GM23338 (cell line): Measurements from ENCODE around the gene STX16. TPM values are rescaled to one million over a fixed set of nuclear protein-coding genes. Genes with fewer than 3 reads are reported as not detected.

ENCODE experiments used
- ATAC-seq: fragments of 200-7000 bp; cut with Tn5 transposase; 3 replicates; pipeline ENCODE4 v1.9.1; 2020
- DNase-seq: peaks from one replicate; pipeline ENCODE4 v3.0.0-alpha.2; 2015; ENCODE audit warnings: low spot score
- H2AFZ ChIP-seq: fragments of 200-600 bp; sonication (generic); 2 replicates; pipeline ENCODE4 v1.8.0; 2016; ENCODE audit warnings: antibody characterized with exemption, mild to moderate bottlenecking, moderate library complexity
- H3F3A ChIP-seq: fragments of 200-600 bp; sonication (generic); replicated peaks from 2 replicates; pipeline ENCODE4 v1.8.0; 2017; ENCODE audit warnings: antibody characterized with exemption, mixed run types, low read depth
- H3K27ac ChIP-seq: fragments of 200-600 bp; sonication (generic); 2 replicates; pipeline ENCODE4 v1.6.1; 2016; ENCODE audit warnings: low read depth
- H3K27me3 ChIP-seq: fragments of 200-600 bp; sonication (generic); 2 replicates; pipeline ENCODE4 v1.8.0; 2016; ENCODE audit warnings: mild to moderate bottlenecking, mixed run types, moderate library complexity; ENCODE audit not compliant: insufficient read depth
- H3K36me3 ChIP-seq: fragments of 200-600 bp; sonication (generic); 2 replicates; pipeline ENCODE4 v1.8.0; 2016; ENCODE audit warnings: mild to moderate bottlenecking; ENCODE audit not compliant: insufficient read depth
- H3K4me1 ChIP-seq: fragments of 200-600 bp; sonication (generic); 2 replicates; pipeline ENCODE4 v1.8.0; 2016; ENCODE audit warnings: mild to moderate bottlenecking, moderate library complexity; ENCODE audit not compliant: insufficient read depth
- H3K4me2 ChIP-seq: fragments of 200-600 bp; sonication (generic); 2 replicates; pipeline ENCODE4 v1.7.1; 2017; ENCODE audit warnings: mixed run types
- H3K4me3 ChIP-seq: fragments of 200-600 bp; sonication (generic); 2 replicates; pipeline ENCODE4 v1.6.1; 2016; ENCODE audit warnings: mixed run types
- H3K79me2 ChIP-seq: fragments of 200-600 bp; sonication (generic); replicated peaks from 2 replicates; pipeline ENCODE4 v1.8.0; 2017; ENCODE audit warnings: mild to moderate bottlenecking; ENCODE audit not compliant: insufficient read depth
- H3K9me2 ChIP-seq: fragments of 200-600 bp; sonication (generic); 2 replicates; pipeline ENCODE4 v1.8.0; 2017; ENCODE audit not compliant: insufficient read depth
- H4K20me1 ChIP-seq: fragments of 200-600 bp; sonication (generic); replicated peaks from 2 replicates; pipeline ENCODE4 v1.8.0; 2017; ENCODE audit warnings: mild to moderate bottlenecking; ENCODE audit not compliant: insufficient read depth
- H3K27ac Mint-ChIP-seq: 2 replicates; pipeline ENCODE4 v1.8.0; 2020; ENCODE audit warnings: inconsistent platforms, mild to moderate bottlenecking, moderate library complexity, mixed read lengths
- H3K27me3 Mint-ChIP-seq: 3 replicates; pipeline ENCODE4 v1.8.0; 2022; ENCODE audit warnings: low read depth, mild to moderate bottlenecking, moderate library complexity, mixed read lengths, inconsistent platforms; ENCODE audit not compliant: insufficient read depth, poor library complexity
- H3K36me3 Mint-ChIP-seq: 3 replicates; pipeline ENCODE4 v1.8.0; 2021; ENCODE audit warnings: low read depth, mild to moderate bottlenecking, inconsistent platforms, moderate library complexity, mixed read lengths
- H3K4me1 Mint-ChIP-seq: 3 replicates; pipeline ENCODE4 v1.8.0; 2020; ENCODE audit warnings: mild to moderate bottlenecking, inconsistent platforms, mixed read lengths
- H3K4me3 Mint-ChIP-seq: 3 replicates; pipeline ENCODE4 v1.8.0; 2021; ENCODE audit warnings: moderate library complexity, mild to moderate bottlenecking, inconsistent platforms, mixed read lengths
- H3K9me3 Mint-ChIP-seq: 3 replicates; pipeline ENCODE4 v1.8.0; 2020; ENCODE audit warnings: moderate library complexity, mild to moderate bottlenecking, inconsistent platforms, mixed read lengths
- CREB1 ChIP-seq: fragments of 250-450 bp; sonication (Bioruptor Pico); IDR thresholded peaks from 2 replicates; pipeline ENCODE4 v1.5.0; 2020; ENCODE audit warnings: low read depth, mild to moderate bottlenecking, moderate library complexity
- EZH2 ChIP-seq: fragments of 200-600 bp; sonication (generic); IDR thresholded peaks from one replicate; pipeline ENCODE4 v1.8.0; 2017; ENCODE audit warnings: antibody characterized with exemption, mild to moderate bottlenecking, low read depth; ENCODE audit not compliant: unreplicated experiment
- JUNB ChIP-seq: IDR thresholded peaks from one replicate; pipeline ENCODE4 v1.6.1; 2016; ENCODE audit warnings: antibody characterized with exemption; ENCODE audit not compliant: unreplicated experiment
- NANOG ChIP-seq: IDR thresholded peaks from 2 replicates; pipeline ENCODE4 v1.6.1; 2016; ENCODE audit warnings: antibody characterized with exemption, borderline replicate concordance
- POLR2AphosphoS5 ChIP-seq: IDR thresholded peaks from 2 replicates; pipeline ENCODE4 v1.6.1; 2016; ENCODE audit warnings: antibody characterized with exemption, low read depth
- ZNF331 ChIP-seq: fragments of 250-450 bp; sonication (Bioruptor Pico); IDR thresholded peaks from 2 replicates; pipeline ENCODE4 v1.5.0; 2020; ENCODE audit warnings: low read depth, mild to moderate bottlenecking, moderate library complexity
- polyA plus RNA-seq: library from polyadenylated mRNA; unstranded; fragments of >200 nt; fragmentation: Nextera tagmentation; extraction: Ambion mirVana; gene quantifications from 2 replicates; pipeline ENCODE4 v1.2.1, GENCODE V29; 2016
- total RNA-seq: library from RNA; depleted of rRNA; stranded (reverse); fragments of >200 nt; shearing (Covaris generic); gene quantifications from 2 replicates; pipeline ENCODE4 v1.2.3, GENCODE V29; 2014
- TF ChIP-seq, protein P1 (sequence below): fragments of 250-450 bp; sonication (Bioruptor Pico); IDR thresholded peaks from 2 replicates; pipeline ENCODE4 v1.5.0; 2020; ENCODE audit warnings: mild to moderate bottlenecking, moderate library complexity
- TF ChIP-seq, protein P2 (sequence below), 2 experiments: fragments of 200-600 bp in 1 of 2; sonication (generic) in 1 of 2; conservative IDR thresholded peaks; 2 replicates each; pipeline versions ENCODE4 v1.5.1 to v1.6.1; 2016 to 2017; ENCODE audit warnings: antibody characterized with exemption in 2 of 2, low read depth in 2 of 2, mild to moderate bottlenecking in 2 of 2, moderate library complexity in 1 of 2

STX16 gene
- total and polyA plus RNA-seq, 2 experiments from 2014 or later: 31.2 to 70.5 TPM

DNA sequence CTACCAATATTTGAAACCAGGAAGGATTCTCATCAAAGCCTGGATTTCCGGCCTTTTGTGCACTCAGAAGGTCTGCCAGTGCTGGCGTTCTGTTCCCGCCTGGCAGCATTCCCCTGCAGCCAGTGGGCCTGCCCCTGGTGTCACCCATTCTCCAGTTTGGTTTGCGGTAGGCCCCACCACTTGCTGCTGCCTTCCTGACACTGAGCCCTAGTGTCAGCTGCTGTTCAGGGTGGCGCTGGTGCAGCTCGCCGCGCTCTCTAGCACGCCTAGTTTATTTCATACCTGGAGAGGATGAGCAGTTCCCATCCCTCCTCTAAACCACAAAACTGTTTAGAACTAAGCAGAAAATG, 51.1 kb downstream of the STX16 start (continued):
- TF ChIP-seq, protein P1, sequence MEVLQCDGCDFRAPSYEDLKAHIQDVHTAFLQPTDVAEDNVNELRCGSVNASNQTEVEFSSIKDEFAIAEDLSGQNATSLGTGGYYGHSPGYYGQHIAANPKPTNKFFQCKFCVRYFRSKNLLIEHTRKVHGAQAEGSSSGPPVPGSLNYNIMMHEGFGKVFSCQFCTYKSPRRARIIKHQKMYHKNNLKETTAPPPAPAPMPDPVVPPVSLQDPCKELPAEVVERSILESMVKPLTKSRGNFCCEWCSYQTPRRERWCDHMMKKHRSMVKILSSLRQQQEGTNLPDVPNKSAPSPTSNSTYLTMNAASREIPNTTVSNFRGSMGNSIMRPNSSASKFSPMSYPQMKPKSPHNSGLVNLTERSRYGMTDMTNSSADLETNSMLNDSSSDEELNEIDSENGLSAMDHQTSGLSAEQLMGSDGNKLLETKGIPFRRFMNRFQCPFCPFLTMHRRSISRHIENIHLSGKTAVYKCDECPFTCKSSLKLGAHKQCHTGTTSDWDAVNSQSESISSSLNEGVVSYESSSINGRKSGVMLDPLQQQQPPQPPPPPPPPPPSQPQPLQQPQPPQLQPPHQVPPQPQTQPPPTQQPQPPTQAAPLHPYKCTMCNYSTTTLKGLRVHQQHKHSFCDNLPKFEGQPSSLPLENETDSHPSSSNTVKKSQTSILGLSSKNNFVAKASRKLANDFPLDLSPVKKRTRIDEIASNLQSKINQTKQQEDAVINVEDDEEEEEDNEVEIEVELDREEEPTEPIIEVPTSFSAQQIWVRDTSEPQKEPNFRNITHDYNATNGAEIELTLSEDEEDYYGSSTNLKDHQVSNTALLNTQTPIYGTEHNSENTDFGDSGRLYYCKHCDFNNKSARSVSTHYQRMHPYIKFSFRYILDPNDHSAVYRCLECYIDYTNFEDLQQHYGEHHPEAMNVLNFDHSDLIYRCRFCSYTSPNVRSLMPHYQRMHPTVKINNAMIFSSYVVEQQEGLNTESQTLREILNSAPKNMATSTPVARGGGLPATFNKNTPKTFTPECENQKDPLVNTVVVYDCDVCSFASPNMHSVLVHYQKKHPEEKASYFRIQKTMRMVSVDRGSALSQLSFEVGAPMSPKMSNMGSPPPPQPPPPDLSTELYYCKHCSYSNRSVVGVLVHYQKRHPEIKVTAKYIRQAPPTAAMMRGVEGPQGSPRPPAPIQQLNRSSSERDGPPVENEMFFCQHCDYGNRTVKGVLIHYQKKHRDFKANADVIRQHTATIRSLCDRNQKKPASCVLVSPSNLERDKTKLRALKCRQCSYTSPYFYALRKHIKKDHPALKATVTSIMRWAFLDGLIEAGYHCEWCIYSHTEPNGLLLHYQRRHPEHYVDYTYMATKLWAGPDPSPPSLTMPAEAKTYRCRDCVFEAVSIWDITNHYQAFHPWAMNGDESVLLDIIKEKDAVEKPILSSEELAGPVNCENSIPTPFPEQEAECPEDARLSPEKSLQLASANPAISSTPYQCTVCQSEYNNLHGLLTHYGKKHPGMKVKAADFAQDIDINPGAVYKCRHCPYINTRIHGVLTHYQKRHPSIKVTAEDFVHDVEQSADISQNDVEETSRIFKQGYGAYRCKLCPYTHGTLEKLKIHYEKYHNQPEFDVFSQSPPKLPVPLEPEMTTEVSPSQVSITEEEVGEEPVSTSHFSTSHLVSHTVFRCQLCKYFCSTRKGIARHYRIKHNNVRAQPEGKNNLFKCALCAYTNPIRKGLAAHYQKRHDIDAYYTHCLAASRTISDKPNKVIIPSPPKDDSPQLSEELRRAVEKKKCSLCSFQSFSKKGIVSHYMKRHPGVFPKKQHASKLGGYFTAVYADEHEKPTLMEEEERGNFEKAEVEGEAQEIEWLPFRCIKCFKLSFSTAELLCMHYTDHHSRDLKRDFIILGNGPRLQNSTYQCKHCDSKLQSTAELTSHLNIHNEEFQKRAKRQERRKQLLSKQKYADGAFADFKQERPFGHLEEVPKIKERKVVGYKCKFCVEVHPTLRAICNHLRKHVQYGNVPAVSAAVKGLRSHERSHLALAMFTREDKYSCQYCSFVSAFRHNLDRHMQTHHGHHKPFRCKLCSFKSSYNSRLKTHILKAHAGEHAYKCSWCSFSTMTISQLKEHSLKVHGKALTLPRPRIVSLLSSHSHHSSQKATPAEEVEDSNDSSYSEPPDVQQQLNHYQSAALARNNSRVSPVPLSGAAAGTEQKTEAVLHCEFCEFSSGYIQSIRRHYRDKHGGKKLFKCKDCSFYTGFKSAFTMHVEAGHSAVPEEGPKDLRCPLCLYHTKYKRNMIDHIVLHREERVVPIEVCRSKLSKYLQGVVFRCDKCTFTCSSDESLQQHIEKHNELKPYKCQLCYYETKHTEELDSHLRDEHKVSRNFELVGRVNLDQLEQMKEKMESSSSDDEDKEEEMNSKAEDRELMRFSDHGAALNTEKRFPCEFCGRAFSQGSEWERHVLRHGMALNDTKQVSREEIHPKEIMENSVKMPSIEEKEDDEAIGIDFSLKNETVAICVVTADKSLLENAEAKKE (CRISPR knock-in tag): no peak
- no peak for TF ChIP-seq ZNF331 (CRISPR knock-in tag)
- TF ChIP-seq POLR2AphosphoS5: no peak
- no peak for TF ChIP-seq JUNB
- no peak for TF ChIP-seq EZH2
- no peak for TF ChIP-seq NANOG
- TF ChIP-seq CREB1: no peak

DNA sequence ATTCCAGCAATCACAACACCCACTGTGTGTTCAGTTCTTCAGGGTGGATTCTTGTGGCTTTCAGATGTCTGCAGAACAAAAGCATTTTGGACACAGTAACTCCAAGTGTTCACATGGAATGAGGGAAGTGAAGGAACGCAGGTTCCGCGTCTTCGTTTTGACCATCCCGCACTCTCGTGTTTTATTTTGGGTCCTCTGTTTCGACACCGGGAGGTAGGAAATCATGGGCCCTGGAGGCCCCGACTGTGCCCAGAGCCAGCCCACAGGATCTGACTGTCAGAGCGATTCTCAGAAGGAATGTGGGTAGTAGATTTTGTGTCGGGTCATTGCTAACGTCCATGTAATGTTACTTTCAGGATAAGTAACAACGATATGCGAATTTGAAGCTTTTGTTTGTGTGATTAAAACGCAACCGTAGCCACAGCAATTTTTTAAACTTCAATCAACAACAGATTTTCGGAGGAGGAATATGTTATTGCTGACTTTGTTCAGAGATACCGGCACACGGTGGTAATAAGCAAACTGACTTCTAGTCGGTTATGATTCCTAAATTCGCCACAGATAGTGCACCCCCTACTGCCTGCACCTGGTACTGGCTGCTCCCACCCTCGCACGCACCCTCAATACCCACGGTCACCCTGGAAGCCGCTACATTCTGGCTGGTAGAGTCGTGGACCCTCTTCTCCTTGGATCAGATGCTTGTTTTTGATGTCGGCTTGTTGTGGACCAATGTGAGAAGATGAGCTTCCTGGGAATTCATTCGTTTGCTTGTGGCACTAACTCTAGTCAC, 52.0 kb downstream of the STX16 start:
- Mint-ChIP-seq H3K27ac (no peak overlapping the region), H3K27me3 (peaks cover 4% of the 10 kb centered on the region), H3K9me3 (peaks cover 7% of the 10 kb centered on the region; the same call in 2 of the 3 replicates), H3K4me1 (peaks cover 11% of the 10 kb centered on the region), H3K4me3 (no peak overlapping the region), H3K36me3 (peaks cover 61% of the 10 kb centered on the region)
- Histone ChIP-seq H3F3A (0 out of 2 replicates have a peak, but pooled peaks cover 4% of the 10 kb centered on the region), H3K4me3 (no peak overlapping the region), H3K9me2 (no peaks in the 10 kb centered on the region), H3K4me1 (no peaks in the 10 kb centered on the region; the same call in 1 of the 2 replicates), H3K79me2 (no peaks in the 10 kb centered on the region), H3K4me2 (no peak overlapping the region), H3K36me3 (peaks cover 9% of the 10 kb centered on the region; the same call in 1 of the 2 replicates), H2AFZ (no peak overlapping the region), H4K20me1 (no peaks in the 10 kb centered on the region), H3K27ac (no peak overlapping the region), H3K27me3 (no peaks in the 10 kb centered on the region)
- DNase-seq: no peak
- ATAC-seq: no peak
- TF ChIP-seq NANOG: no peak
- TF ChIP-seq, protein P2, sequence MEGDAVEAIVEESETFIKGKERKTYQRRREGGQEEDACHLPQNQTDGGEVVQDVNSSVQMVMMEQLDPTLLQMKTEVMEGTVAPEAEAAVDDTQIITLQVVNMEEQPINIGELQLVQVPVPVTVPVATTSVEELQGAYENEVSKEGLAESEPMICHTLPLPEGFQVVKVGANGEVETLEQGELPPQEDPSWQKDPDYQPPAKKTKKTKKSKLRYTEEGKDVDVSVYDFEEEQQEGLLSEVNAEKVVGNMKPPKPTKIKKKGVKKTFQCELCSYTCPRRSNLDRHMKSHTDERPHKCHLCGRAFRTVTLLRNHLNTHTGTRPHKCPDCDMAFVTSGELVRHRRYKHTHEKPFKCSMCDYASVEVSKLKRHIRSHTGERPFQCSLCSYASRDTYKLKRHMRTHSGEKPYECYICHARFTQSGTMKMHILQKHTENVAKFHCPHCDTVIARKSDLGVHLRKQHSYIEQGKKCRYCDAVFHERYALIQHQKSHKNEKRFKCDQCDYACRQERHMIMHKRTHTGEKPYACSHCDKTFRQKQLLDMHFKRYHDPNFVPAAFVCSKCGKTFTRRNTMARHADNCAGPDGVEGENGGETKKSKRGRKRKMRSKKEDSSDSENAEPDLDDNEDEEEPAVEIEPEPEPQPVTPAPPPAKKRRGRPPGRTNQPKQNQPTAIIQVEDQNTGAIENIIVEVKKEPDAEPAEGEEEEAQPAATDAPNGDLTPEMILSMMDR (conservative IDR thresholded peaks at IDR 0.05; ENCODE audit: low read depth in 2 of 2): peak; percentile 51 to 64
